WTC11 (cell line): ENCODE results near the gene IPCEF1. TPM values are rescaled to one million over a fixed set of nuclear protein-coding genes. Genes with fewer than 3 reads are reported as not detected.

Experiments used
- ATAC-seq: fragments of 200-7000 bp; cut with Tn5 transposase; 2 replicates; pipeline ENCODE4 v1.10.0; 2021; ENCODE audit warnings: mild to moderate bottlenecking, moderate library complexity
- CTCF ChIA-PET: fragments of 300-600 bp; sonication (Branson Sonifier 250); formaldehyde crosslinking; loops from one replicate; lab custom pipeline; 2021; ENCODE audit warnings: antibody characterized with exemption; lab: Charles Lee
- POLR2A ChIA-PET: fragments of 350-600 bp; sonication (Branson Sonifier 250); formaldehyde crosslinking; loops from one replicate; lab custom pipeline; 2021; ENCODE audit warnings: antibody characterized with exemption; lab: Charles Lee
- DNase-seq: peaks from one replicate; pipeline ENCODE4 v3.0.0; 2021; ENCODE audit warnings: low spot score
- H3K27ac Mint-ChIP-seq: 2 replicates; pipeline ENCODE4 v1.8.0; 2021; ENCODE audit warnings: mixed read lengths
- H3K27me3 Mint-ChIP-seq: 2 replicates; pipeline ENCODE4 v1.8.0; 2021; ENCODE audit warnings: low read depth, mild to moderate bottlenecking, moderate library complexity, mixed read lengths
- H3K36me3 Mint-ChIP-seq: 2 replicates; pipeline ENCODE4 v1.8.0; 2021; ENCODE audit warnings: mixed read lengths
- H3K4me1 Mint-ChIP-seq: 2 replicates; pipeline ENCODE4 v1.8.0; 2022; ENCODE audit warnings: mixed read lengths
- H3K4me3 Mint-ChIP-seq: 2 replicates; pipeline ENCODE4 v1.8.0; 2021; ENCODE audit warnings: mild to moderate bottlenecking, moderate library complexity, mixed read lengths
- H3K9me3 Mint-ChIP-seq: 2 replicates; pipeline ENCODE4 v1.8.0; 2021; ENCODE audit warnings: mixed read lengths
- AFF4 ChIP-seq: sonication (generic); formaldehyde crosslinking; IDR thresholded peaks from 2 replicates; pipeline ENCODE4 v1.8.1; 2023; ENCODE audit warnings: mild to moderate bottlenecking, missing genetic modification reagents, borderline replicate concordance
- ATF6 ChIP-seq: sonication (generic); formaldehyde crosslinking; IDR thresholded peaks from 2 replicates; pipeline ENCODE4 v1.8.1; 2023; ENCODE audit warnings: mild to moderate bottlenecking, missing genetic modification reagents
- CDX4 ChIP-seq: fragments of 250-450 bp; sonication (Bioruptor Pico); IDR thresholded peaks from 2 replicates; pipeline ENCODE4 v1.9.0; 2021; ENCODE audit warnings: moderate library complexity, mild to moderate bottlenecking, inconsistent platforms, borderline replicate concordance
- CREM ChIP-seq: sonication (generic); formaldehyde crosslinking; IDR thresholded peaks from 2 replicates; pipeline ENCODE4 v1.8.1; 2022; ENCODE audit warnings: mild to moderate bottlenecking, missing genetic modification reagents, moderate library complexity
- E2F1 ChIP-seq: sonication (generic); formaldehyde crosslinking; IDR thresholded peaks from 2 replicates; pipeline ENCODE4 v1.8.0; 2022; ENCODE audit warnings: mild to moderate bottlenecking, missing genetic modification reagents
- E2F4 ChIP-seq: sonication (generic); formaldehyde crosslinking; IDR thresholded peaks from 2 replicates; pipeline ENCODE4 v1.8.1; 2022; ENCODE audit warnings: low read depth, mild to moderate bottlenecking, moderate library complexity, missing genetic modification reagents, borderline replicate concordance
- ESRRA ChIP-seq: sonication (generic); formaldehyde crosslinking; IDR thresholded peaks from 2 replicates; pipeline ENCODE4 v1.8.1; 2022; ENCODE audit warnings: mild to moderate bottlenecking, missing genetic modification reagents, borderline replicate concordance
- ETV6 ChIP-seq: sonication (generic); formaldehyde crosslinking; IDR thresholded peaks from 2 replicates; pipeline ENCODE4 v1.8.1; 2022; ENCODE audit warnings: mild to moderate bottlenecking, missing genetic modification reagents
- FOXP1 ChIP-seq: sonication (generic); formaldehyde crosslinking; IDR thresholded peaks from 2 replicates; pipeline ENCODE4 v1.8.0; 2022; ENCODE audit warnings: missing genetic modification reagents, mild to moderate bottlenecking, moderate library complexity, borderline replicate concordance
- GABPB1 ChIP-seq: sonication (generic); formaldehyde crosslinking; IDR thresholded peaks from 2 replicates; pipeline ENCODE4 v1.8.1; 2023; ENCODE audit warnings: mild to moderate bottlenecking, missing genetic modification reagents
- MYBL2 ChIP-seq: sonication (generic); formaldehyde crosslinking; IDR thresholded peaks from 2 replicates; pipeline ENCODE4 v1.8.1; 2023; ENCODE audit warnings: mild to moderate bottlenecking, moderate library complexity, missing genetic modification reagents
- NFYB ChIP-seq: sonication (generic); formaldehyde crosslinking; conservative IDR thresholded peaks from 2 replicates; pipeline ENCODE4 v1.8.0; 2022; ENCODE audit warnings: low read depth, missing genetic modification reagents
- NR2C2 ChIP-seq: sonication (generic); formaldehyde crosslinking; IDR thresholded peaks from 2 replicates; pipeline ENCODE4 v1.8.0; 2022; ENCODE audit warnings: mild to moderate bottlenecking, missing genetic modification reagents
- SOX15 ChIP-seq: fragments of 250-450 bp; sonication (Bioruptor Pico); IDR thresholded peaks from 2 replicates; pipeline ENCODE4 v1.9.0; 2021; ENCODE audit warnings: mild to moderate bottlenecking
- TEAD1 ChIP-seq: sonication (generic); formaldehyde crosslinking; IDR thresholded peaks from 2 replicates; pipeline ENCODE4 v1.8.0; 2022; ENCODE audit warnings: mild to moderate bottlenecking, missing genetic modification reagents
- TP53 ChIP-seq: sonication (generic); formaldehyde crosslinking; IDR thresholded peaks from 2 replicates; pipeline ENCODE4 v1.8.1; 2023; ENCODE audit warnings: mild to moderate bottlenecking, missing genetic modification reagents
- USF2 ChIP-seq: sonication (generic); formaldehyde crosslinking; IDR thresholded peaks from 2 replicates; pipeline ENCODE4 v1.8.1; 2023; ENCODE audit warnings: mild to moderate bottlenecking, missing genetic modification reagents, moderate library complexity
- ZBTB21 ChIP-seq: sonication (generic); formaldehyde crosslinking; IDR thresholded peaks from 2 replicates; pipeline ENCODE4 v1.8.1; 2023; ENCODE audit warnings: mild to moderate bottlenecking, missing genetic modification reagents, borderline replicate concordance
- ZBTB43 ChIP-seq: sonication (generic); formaldehyde crosslinking; IDR thresholded peaks from 2 replicates; pipeline ENCODE4 v1.8.1; 2023; ENCODE audit warnings: mild to moderate bottlenecking, missing genetic modification reagents
- ZNF121 ChIP-seq: sonication (generic); formaldehyde crosslinking; IDR thresholded peaks from 2 replicates; pipeline ENCODE4 v1.8.0; 2023; ENCODE audit warnings: missing genetic modification reagents
- ZNF138 ChIP-seq: sonication (generic); formaldehyde crosslinking; conservative IDR thresholded peaks from 2 replicates; pipeline ENCODE4 v1.8.1; 2022; ENCODE audit warnings: mild to moderate bottlenecking, moderate library complexity, missing genetic modification reagents
- ZNF317 ChIP-seq: sonication (generic); formaldehyde crosslinking; IDR thresholded peaks from 2 replicates; pipeline ENCODE4 v1.8.1; 2023; ENCODE audit warnings: low read depth, mild to moderate bottlenecking, moderate library complexity, missing genetic modification reagents, borderline replicate concordance
- ZNF416 ChIP-seq: fragments of 250-450 bp; sonication (Bioruptor Pico); IDR thresholded peaks from 2 replicates; pipeline ENCODE4 v1.9.0; 2021; ENCODE audit warnings: mild to moderate bottlenecking, inconsistent platforms
- total RNA-seq: library from RNA; stranded (reverse); gene quantifications from 3 replicates; pipeline ENCODE4 v1.2.3, GENCODE V29; 2021

Gene IPCEF1
- total RNA-seq, 1 experiment from 2014 or later: 1.3 TPM

- Mint-ChIP-seq H3K36me3 (no peaks in the 10 kb centered on the region), H3K9me3 (peaks cover 7% of the 10 kb centered on the region; the same call in 1 of the 2 replicates)
Measured at GRCh38 chr6:154383273-154383672, 26.7 kb upstream of the IPCEF1 start.

GRCh38 chr6:154382740-154383139, 26.1 kb upstream of the IPCEF1 start:
- no peak for DNase-seq
- ChIA-PET CTCF (no interaction called here), POLR2A (no interaction called here)
- no peak for ATAC-seq
- H3K36me3 Mint-ChIP-seq: no peaks in the 10 kb centered on the region
- H3K4me3 Mint-ChIP-seq: no peak overlapping the region
- peaks cover 7% of the 10 kb centered on the region; the same call in 1 of the 2 replicates for H3K9me3 Mint-ChIP-seq
- H3K4me1 Mint-ChIP-seq: peaks cover 16% of the 10 kb centered on the region
- H3K27ac Mint-ChIP-seq: no peak overlapping the region
- H3K27me3 Mint-ChIP-seq: no peaks in the 10 kb centered on the region
- TF ChIP-seq ZNF121 (CRISPR knock-in tag) (no peak), CREM (CRISPR knock-in tag) (no peak), GABPB1 (no peak), ESRRA (no peak), ZNF138 (no peak), ZBTB43 (no peak), NR2C2 (CRISPR knock-in tag) (no peak), ATF6 (CRISPR knock-in tag) (no peak), E2F1 (no peak), MYBL2 (CRISPR knock-in tag) (no peak), ETV6 (CRISPR knock-in tag) (no peak)

More at GRCh38 chr6:154383273-154383672, 26.7 kb upstream of the IPCEF1 start:
- CTCF ChIA-PET: no interaction called here
- Mint-ChIP-seq H3K27me3 (no peaks in the 10 kb centered on the region), H3K4me1 (peaks cover 16% of the 10 kb centered on the region), H3K4me3 (no peak overlapping the region), H3K27ac (no peak overlapping the region)
- POLR2A ChIA-PET: no interaction called here
- ATAC-seq: no peak
- TF ChIP-seq TP53 (no peak), ZNF138 (no peak), TEAD1 (CRISPR knock-in tag) (no peak), NFYB (CRISPR knock-in tag) (no peak), ZBTB21 (no peak), E2F4 (CRISPR knock-in tag) (no peak), ZNF416 (CRISPR knock-in tag) (no peak), SOX15 (CRISPR knock-in tag) (no peak), CDX4 (CRISPR knock-in tag) (no peak), USF2 (CRISPR knock-in tag) (no peak), GABPB1 (no peak), FOXP1 (no peak), AFF4 (CRISPR knock-in tag) (no peak), ZNF317 (no peak)
- no peak for DNase-seq
